HG03139 (cell line): Measurements from ENCODE around the gene S100A16.
"Not testable (repeated sequence)": the region's sequence is repeated elsewhere in the genome, so short reads cannot be mapped to it uniquely, and the experiment has no call there.

ENCODE experiments used
- ATAC-seq: cut with Tn5 transposase; IDR thresholded peaks from one replicate; pipeline ENCODE4 v1.9.1; 2021; ENCODE audit not compliant: unreplicated experiment

S100A16 gene

GRCh38 chr1:153588033-153588432 lies 24.9 kb downstream of the S100A16 start:
- not testable (repeated sequence) for ATAC-seq

GRCh38 chr1:153587314-153587713 lies 25.6 kb downstream of the S100A16 start:
- no peak for ATAC-seq

- no peak for ATAC-seq
Measured at GRCh38 chr1:153586347-153586746, 26.6 kb downstream of the S100A16 start.

- no peak for ATAC-seq
Measured at GRCh38 chr1:153585006-153585405, 27.9 kb downstream of the S100A16 start.

- ATAC-seq: no peak
Measured at GRCh38 chr1:153583976-153584375, 29.0 kb downstream of the S100A16 start.

- not testable (repeated sequence) for ATAC-seq
Measured at GRCh38 chr1:153583514-153583913, 29.4 kb downstream of the S100A16 start.

- ATAC-seq: not testable (repeated sequence)
Measured at GRCh38 chr1:153582836-153583235, 30.1 kb downstream of the S100A16 start.

GRCh38 chr1:153578936-153579335 lies 34.0 kb downstream of the S100A16 start:
- ATAC-seq: no peak

- ATAC-seq: no peak
Measured at GRCh38 chr1:153578490-153578889, 34.4 kb downstream of the S100A16 start.

- ATAC-seq: no peak
Measured at GRCh38 chr1:153577624-153578051, 35.3 kb downstream of the S100A16 start.

GRCh38 chr1:153577138-153577537 lies 35.8 kb downstream of the S100A16 start:
- ATAC-seq: no peak

- not testable (repeated sequence) for ATAC-seq
Measured at GRCh38 chr1:153575497-153575896, 37.4 kb downstream of the S100A16 start.

GRCh38 chr1:153575081-153575491 lies 37.9 kb downstream of the S100A16 start:
- ATAC-seq: not testable (repeated sequence)

- no peak for ATAC-seq
Measured at GRCh38 chr1:153573351-153573750, 39.6 kb downstream of the S100A16 start.

- no peak for ATAC-seq
Measured at GRCh38 chr1:153572569-153573015, 40.3 kb downstream of the S100A16 start.

GRCh38 chr1:153571706-153572105 lies 41.2 kb downstream of the S100A16 start:
- no peak for ATAC-seq

GRCh38 chr1:153570874-153571273 lies 42.1 kb downstream of the S100A16 start:
- no peak for ATAC-seq

- ATAC-seq: no peak
Measured at GRCh38 chr1:153569465-153569864, 43.5 kb downstream of the S100A16 start.

- no peak for ATAC-seq
Measured at GRCh38 chr1:153568367-153569099, 44.4 kb downstream of the S100A16 start.

GRCh38 chr1:153567621-153568366 lies 45.1 kb downstream of the S100A16 start:
- ATAC-seq: no peak

- no peak for ATAC-seq
Measured at GRCh38 chr1:153566414-153567371, 46.2 kb downstream of the S100A16 start.
